Neural progenitor cell (in vitro differentiated cells): ENCODE measurements around the gene MAML3.

Experiments used
- EZH2 ChIP-seq: fragments of 200-600 bp; sonication (generic); IDR thresholded peaks from 2 replicates; pipeline ENCODE4 v1.6.1; 2017; ENCODE audit warnings: antibody characterized with exemption, mild to moderate bottlenecking, moderate library complexity
- TF ChIP-seq, protein P1 (sequence below): fragments of 200-600 bp; sonication (generic); IDR thresholded peaks from 2 replicates; pipeline ENCODE4 v1.5.1; 2017; ENCODE audit warnings: antibody characterized with exemption, mild to moderate bottlenecking

GRCh38 chr4:139682309-139682708 is 471.7 kb downstream of the MAML3 start:
- TF ChIP-seq, protein P1, sequence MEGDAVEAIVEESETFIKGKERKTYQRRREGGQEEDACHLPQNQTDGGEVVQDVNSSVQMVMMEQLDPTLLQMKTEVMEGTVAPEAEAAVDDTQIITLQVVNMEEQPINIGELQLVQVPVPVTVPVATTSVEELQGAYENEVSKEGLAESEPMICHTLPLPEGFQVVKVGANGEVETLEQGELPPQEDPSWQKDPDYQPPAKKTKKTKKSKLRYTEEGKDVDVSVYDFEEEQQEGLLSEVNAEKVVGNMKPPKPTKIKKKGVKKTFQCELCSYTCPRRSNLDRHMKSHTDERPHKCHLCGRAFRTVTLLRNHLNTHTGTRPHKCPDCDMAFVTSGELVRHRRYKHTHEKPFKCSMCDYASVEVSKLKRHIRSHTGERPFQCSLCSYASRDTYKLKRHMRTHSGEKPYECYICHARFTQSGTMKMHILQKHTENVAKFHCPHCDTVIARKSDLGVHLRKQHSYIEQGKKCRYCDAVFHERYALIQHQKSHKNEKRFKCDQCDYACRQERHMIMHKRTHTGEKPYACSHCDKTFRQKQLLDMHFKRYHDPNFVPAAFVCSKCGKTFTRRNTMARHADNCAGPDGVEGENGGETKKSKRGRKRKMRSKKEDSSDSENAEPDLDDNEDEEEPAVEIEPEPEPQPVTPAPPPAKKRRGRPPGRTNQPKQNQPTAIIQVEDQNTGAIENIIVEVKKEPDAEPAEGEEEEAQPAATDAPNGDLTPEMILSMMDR, result no peak
- no peak for TF ChIP-seq EZH2
